ENCODE results near the gene SPG21.

- no peak for TF ChIP-seq CTCF (IDR thresholded peaks at IDR 0.05; ENCODE audit: low read depth, low read length, poor library complexity, severe bottlenecking)
- no peak for TF ChIP-seq EZH2phosphoT487 (IDR thresholded peaks at IDR 0.05; ENCODE audit: borderline replicate concordance, low read length)
These were observed 46.0 kb downstream of the SPG21 start for GRCh38 chr15:64943512-64944225.

Data from DOHH2 (cell line).